HepG2 (cell line): ENCODE data around the gene ZNF771. TPM values are rescaled to one million over a fixed set of nuclear protein-coding genes. Genes with fewer than 3 reads are reported as not detected.

ENCODE experiments used
- ETV5 ChIP-seq: IDR thresholded peaks from 2 replicates; pipeline ENCODE4 v1.6.1; 2018; ENCODE audit warnings: missing biosample characterization, missing genetic modification reagents, inconsistent platforms, borderline replicate concordance
- GATAD1 ChIP-seq: IDR thresholded peaks from 2 replicates; pipeline ENCODE4 v1.6.1; 2016; ENCODE audit warnings: missing genetic modification reagents, missing compliant biosample characterization
- HDAC6 ChIP-seq: fragments of 200-600 bp; sonication (generic); IDR thresholded peaks from 2 replicates; pipeline ENCODE4 v1.7.0; 2017; ENCODE audit warnings: mild to moderate bottlenecking, antibody characterized with exemption, low read length, low read depth
- HNRNPUL1 ChIP-seq: fragments of 200-400 bp; formaldehyde crosslinking; IDR thresholded peaks from 2 replicates; pipeline ENCODE4 v1.6.1; 2017; ENCODE audit warnings: low read depth, mild to moderate bottlenecking, low read length, moderate library complexity
- HOXA5 ChIP-seq: sonication (generic); formaldehyde crosslinking; IDR thresholded peaks from 2 replicates; pipeline ENCODE4 v1.4.0; 2020; ENCODE audit warnings: missing genetic modification reagents
- KDM5B ChIP-seq: sonication (generic); formaldehyde crosslinking; IDR thresholded peaks from 2 replicates; pipeline ENCODE4 v1.4.0; 2020; ENCODE audit warnings: missing genetic modification reagents, mild to moderate bottlenecking, borderline replicate concordance
- KDM6A ChIP-seq: IDR thresholded peaks from 2 replicates; pipeline ENCODE4 v1.6.1; 2016; ENCODE audit warnings: low read depth
- NCOR1 ChIP-seq: fragments of 200-600 bp; sonication (generic); IDR thresholded peaks from 2 replicates; pipeline ENCODE4 v1.7.0; 2017; ENCODE audit warnings: antibody characterized with exemption, low read length, borderline replicate concordance
- PATZ1 ChIP-seq: sonication (generic); formaldehyde crosslinking; IDR thresholded peaks from 2 replicates; pipeline ENCODE4 v1.4.0; 2020; ENCODE audit warnings: missing genetic modification reagents
- PBX3 ChIP-seq: sonication (generic); formaldehyde crosslinking; IDR thresholded peaks from 2 replicates; pipeline ENCODE4 v1.8.1; 2023; ENCODE audit warnings: missing genetic modification reagents, inconsistent platforms, borderline replicate concordance
- THRA ChIP-seq: sonication (generic); formaldehyde crosslinking; IDR thresholded peaks from 2 replicates; pipeline ENCODE4 v1.4.0; 2020; ENCODE audit warnings: missing genetic modification reagents, borderline replicate concordance
- ZC3H13 ChIP-seq: sonication (generic); formaldehyde crosslinking; IDR thresholded peaks from 2 replicates; pipeline ENCODE4 v1.8.1; 2023; ENCODE audit warnings: mild to moderate bottlenecking, missing genetic modification reagents, moderate library complexity
- ZEB1 ChIP-seq: IDR thresholded peaks from 2 replicates; pipeline ENCODE4 v1.6.1; 2012; ENCODE audit warnings: mild to moderate bottlenecking, low read depth, inconsistent platforms; ENCODE audit not compliant: insufficient replicate concordance
- ZNF18 ChIP-seq: sonication (generic); formaldehyde crosslinking; IDR thresholded peaks from 2 replicates; pipeline ENCODE4 v1.8.0; 2022; ENCODE audit warnings: mild to moderate bottlenecking, missing genetic modification reagents; ENCODE audit not compliant: insufficient replicate concordance
- ZNF513 ChIP-seq: sonication (generic); formaldehyde crosslinking; conservative IDR thresholded peaks from 2 replicates; pipeline ENCODE4 v1.5.0; 2020; ENCODE audit warnings: missing genetic modification reagents
- ZNF619 ChIP-seq: sonication (generic); formaldehyde crosslinking; IDR thresholded peaks from 2 replicates; pipeline ENCODE4 v1.4.0; 2020; ENCODE audit warnings: mild to moderate bottlenecking, missing genetic modification reagents
- ZNF747 ChIP-seq: sonication (generic); formaldehyde crosslinking; IDR thresholded peaks from 2 replicates; pipeline ENCODE4 v1.8.1; 2023; ENCODE audit warnings: missing genetic modification reagents, mild to moderate bottlenecking, borderline replicate concordance
- ZNF784 ChIP-seq: sonication (generic); formaldehyde crosslinking; IDR thresholded peaks from 2 replicates; pipeline ENCODE4 v1.5.1; 2020; ENCODE audit warnings: missing genetic modification reagents, mild to moderate bottlenecking, borderline replicate concordance
- polyA plus RNA-seq, 8 experiments: library from polyadenylated mRNA; depleted of rRNA in 3 of 8; stranded (reverse) in 7 of 8; unstranded in 1 of 8; fragments of >200 nt; fragmentation: Illumina TruSeq in 4 of 8; extraction: Trizol in 4 of 8; gene quantifications; 2 replicates each; pipeline versions ENCODE4 v1.2.1 to v1.2.3, GENCODE V29; 2011 to 2016; ENCODE audit warnings: low read depth in 4 of 8, missing spikeins in 1 of 8, mixed read lengths in 1 of 8; ENCODE audit not compliant: insufficient read depth in 1 of 8
- total RNA-seq, 5 experiments: library from RNA; depleted of rRNA; stranded (reverse); fragments of >200 nt; fragmentation: Illumina TruSeq; extraction: Trizol; gene quantifications; 2 replicates each; pipeline ENCODE4 v1.2.3, GENCODE V29; 2016; ENCODE audit warnings: low read depth in 1 of 5

ZNF771 gene
- total and polyA plus RNA-seq, 2 of the 13 experiments (the other 11 are each of a cell fraction or from before 2014, with no cell fraction given): 5.0 to 11.8 TPM

GRCh38 chr16:30369938-30370455, 37.4 kb upstream of the ZNF771 start (continued):
- TF ChIP-seq ZNF18 (CRISPR knock-in tag) (no peak), KDM5B (CRISPR knock-in tag) (no peak), ZEB1 (no peak), ZNF747 (CRISPR knock-in tag) (no peak), ETV5 (CRISPR knock-in tag) (no peak), ZNF619 (CRISPR knock-in tag) (no peak), HDAC6 (no peak), HOXA5 (CRISPR knock-in tag) (no peak), NCOR1 (no peak), KDM6A (CRISPR knock-in tag) (no peak), ZC3H13 (CRISPR knock-in tag) (no peak), ZNF784 (no peak), THRA (CRISPR knock-in tag) (no peak), PATZ1 (CRISPR knock-in tag) (peak; percentile 79), PBX3 (CRISPR knock-in tag) (no peak), GATAD1 (CRISPR knock-in tag) (no peak), ZNF513 (CRISPR knock-in tag) (no peak), HNRNPUL1 (no peak)
